ENCODE data around the gene RNFT1. TPM values are rescaled to one million over a fixed set of nuclear protein-coding genes. Genes with fewer than 3 reads are reported as not detected.
"Not testable (repeated sequence)": the region's sequence is repeated elsewhere in the genome, so short reads cannot be mapped to it uniquely, and the experiment has no call there.

RNFT1 gene
- total RNA-seq, 1 experiment from 2014 or later, result 4.0 TPM

DNA sequence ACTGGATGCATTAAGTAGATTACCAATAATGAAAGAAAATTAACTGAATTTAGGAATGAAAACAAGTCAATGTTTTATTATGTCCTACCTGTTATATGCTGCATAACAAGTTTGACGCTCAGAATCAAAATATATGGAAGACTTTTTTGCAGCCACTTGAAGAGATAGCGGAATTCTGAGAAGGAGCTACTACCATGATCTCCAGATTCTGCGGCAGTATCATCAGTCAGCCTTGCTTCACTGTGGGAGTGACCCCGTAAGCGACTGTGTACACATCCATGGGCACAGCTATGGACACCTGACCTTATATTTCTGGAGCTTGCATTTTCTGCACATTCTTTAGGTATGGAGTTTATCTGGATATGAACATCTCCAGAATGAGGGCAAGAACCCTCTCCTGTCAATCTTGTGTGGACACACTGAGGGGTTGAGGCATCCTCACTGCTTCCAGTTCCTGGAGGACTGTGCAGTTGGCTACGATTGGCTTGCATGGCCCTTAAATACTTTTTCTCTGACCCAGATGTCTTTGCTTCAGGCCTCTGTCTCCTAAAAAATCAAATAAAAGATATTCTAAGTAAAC lies 1.7 kb downstream of the RNFT1 start:
- ChIA-PET CTCF (no interaction called here), POLR2A (no interaction called here)
- DNase-seq (ENCODE audit: low spot score) (no peak), ATAC-seq (no peak)
- H3K36me3 Mint-ChIP-seq, result no peaks in the 10 kb centered on the region
- H3K4me3 Mint-ChIP-seq, result peak overlapping the region; percentile 79; the same call in 1 of the 2 replicates
- H3K9me3 Mint-ChIP-seq, result no peaks in the 10 kb centered on the region
- no peak overlapping the region for H3K27ac Mint-ChIP-seq
- peaks cover 11% of the 10 kb centered on the region for H3K4me1 Mint-ChIP-seq
- peaks cover 25% of the 10 kb centered on the region for H3K27me3 Mint-ChIP-seq (ENCODE audit: low read depth)
- TF ChIP-seq ATF1 (CRISPR knock-in tag; IDR thresholded peaks at IDR 0.05) (no peak), GTF2I (CRISPR knock-in tag; conservative IDR thresholded peaks at IDR 0.05) (no peak)
- TF ChIP-seq, protein P1, sequence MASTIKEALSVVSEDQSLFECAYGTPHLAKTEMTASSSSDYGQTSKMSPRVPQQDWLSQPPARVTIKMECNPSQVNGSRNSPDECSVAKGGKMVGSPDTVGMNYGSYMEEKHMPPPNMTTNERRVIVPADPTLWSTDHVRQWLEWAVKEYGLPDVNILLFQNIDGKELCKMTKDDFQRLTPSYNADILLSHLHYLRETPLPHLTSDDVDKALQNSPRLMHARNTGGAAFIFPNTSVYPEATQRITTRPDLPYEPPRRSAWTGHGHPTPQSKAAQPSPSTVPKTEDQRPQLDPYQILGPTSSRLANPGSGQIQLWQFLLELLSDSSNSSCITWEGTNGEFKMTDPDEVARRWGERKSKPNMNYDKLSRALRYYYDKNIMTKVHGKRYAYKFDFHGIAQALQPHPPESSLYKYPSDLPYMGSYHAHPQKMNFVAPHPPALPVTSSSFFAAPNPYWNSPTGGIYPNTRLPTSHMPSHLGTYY (CRISPR knock-in tag; IDR thresholded peaks at IDR 0.05), result no peak
- TF ChIP-seq, protein P2, sequence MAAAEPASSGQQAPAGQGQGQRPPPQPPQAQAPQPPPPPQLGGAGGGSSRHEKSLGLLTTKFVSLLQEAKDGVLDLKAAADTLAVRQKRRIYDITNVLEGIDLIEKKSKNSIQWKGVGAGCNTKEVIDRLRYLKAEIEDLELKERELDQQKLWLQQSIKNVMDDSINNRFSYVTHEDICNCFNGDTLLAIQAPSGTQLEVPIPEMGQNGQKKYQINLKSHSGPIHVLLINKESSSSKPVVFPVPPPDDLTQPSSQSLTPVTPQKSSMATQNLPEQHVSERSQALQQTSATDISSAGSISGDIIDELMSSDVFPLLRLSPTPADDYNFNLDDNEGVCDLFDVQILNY (CRISPR knock-in tag; IDR thresholded peaks at IDR 0.05), result no peak
- TF ChIP-seq, protein P3, sequence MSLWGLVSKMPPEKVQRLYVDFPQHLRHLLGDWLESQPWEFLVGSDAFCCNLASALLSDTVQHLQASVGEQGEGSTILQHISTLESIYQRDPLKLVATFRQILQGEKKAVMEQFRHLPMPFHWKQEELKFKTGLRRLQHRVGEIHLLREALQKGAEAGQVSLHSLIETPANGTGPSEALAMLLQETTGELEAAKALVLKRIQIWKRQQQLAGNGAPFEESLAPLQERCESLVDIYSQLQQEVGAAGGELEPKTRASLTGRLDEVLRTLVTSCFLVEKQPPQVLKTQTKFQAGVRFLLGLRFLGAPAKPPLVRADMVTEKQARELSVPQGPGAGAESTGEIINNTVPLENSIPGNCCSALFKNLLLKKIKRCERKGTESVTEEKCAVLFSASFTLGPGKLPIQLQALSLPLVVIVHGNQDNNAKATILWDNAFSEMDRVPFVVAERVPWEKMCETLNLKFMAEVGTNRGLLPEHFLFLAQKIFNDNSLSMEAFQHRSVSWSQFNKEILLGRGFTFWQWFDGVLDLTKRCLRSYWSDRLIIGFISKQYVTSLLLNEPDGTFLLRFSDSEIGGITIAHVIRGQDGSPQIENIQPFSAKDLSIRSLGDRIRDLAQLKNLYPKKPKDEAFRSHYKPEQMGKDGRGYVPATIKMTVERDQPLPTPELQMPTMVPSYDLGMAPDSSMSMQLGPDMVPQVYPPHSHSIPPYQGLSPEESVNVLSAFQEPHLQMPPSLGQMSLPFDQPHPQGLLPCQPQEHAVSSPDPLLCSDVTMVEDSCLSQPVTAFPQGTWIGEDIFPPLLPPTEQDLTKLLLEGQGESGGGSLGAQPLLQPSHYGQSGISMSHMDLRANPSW (CRISPR knock-in tag; conservative IDR thresholded peaks at IDR 0.05; ENCODE audit: low read depth), result no peak
- TF ChIP-seq, protein P4, sequence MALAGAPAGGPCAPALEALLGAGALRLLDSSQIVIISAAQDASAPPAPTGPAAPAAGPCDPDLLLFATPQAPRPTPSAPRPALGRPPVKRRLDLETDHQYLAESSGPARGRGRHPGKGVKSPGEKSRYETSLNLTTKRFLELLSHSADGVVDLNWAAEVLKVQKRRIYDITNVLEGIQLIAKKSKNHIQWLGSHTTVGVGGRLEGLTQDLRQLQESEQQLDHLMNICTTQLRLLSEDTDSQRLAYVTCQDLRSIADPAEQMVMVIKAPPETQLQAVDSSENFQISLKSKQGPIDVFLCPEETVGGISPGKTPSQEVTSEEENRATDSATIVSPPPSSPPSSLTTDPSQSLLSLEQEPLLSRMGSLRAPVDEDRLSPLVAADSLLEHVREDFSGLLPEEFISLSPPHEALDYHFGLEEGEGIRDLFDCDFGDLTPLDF (CRISPR knock-in tag; IDR thresholded peaks at IDR 0.05), result no peak
- TF ChIP-seq, protein P5, sequence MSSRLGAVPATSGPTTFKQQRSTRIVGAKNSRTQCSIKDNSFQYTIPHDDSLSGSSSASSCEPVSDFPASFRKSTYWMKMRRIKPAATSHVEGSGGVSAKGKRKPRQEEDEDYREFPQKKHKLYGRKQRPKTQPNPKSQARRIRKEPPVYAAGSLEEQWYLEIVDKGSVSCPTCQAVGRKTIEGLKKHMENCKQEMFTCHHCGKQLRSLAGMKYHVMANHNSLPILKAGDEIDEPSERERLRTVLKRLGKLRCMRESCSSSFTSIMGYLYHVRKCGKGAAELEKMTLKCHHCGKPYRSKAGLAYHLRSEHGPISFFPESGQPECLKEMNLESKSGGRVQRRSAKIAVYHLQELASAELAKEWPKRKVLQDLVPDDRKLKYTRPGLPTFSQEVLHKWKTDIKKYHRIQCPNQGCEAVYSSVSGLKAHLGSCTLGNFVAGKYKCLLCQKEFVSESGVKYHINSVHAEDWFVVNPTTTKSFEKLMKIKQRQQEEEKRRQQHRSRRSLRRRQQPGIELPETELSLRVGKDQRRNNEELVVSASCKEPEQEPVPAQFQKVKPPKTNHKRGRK (CRISPR knock-in tag; IDR thresholded peaks at IDR 0.05; ENCODE audit: borderline replicate concordance), result no peak

DNA sequence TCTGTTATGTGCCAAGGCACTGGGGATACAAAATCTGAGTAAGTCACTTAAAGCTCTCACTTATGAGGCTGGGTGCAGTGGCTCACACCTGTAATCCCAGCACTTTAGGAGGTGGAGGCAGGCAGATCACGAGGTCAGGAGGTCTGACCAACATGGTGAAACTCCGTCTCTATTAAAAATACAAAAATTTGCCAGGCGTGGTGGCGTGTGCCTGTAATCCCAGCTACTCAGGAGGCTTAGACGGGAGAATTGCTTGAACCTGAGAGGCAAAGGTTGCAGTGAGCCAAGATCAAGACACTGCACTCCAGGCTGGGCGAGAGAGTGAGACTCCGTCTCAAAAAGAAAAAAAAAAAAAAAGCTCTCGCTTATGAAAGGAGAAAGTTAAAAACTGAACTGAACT lies 5.0 kb downstream of the RNFT1 start:
- POLR2A ChIA-PET; H3K9me3 Mint-ChIP-seq; H3K4me3 Mint-ChIP-seq; H3K27ac Mint-ChIP-seq; DNase-seq (ENCODE audit: low spot score); H3K36me3 Mint-ChIP-seq; H3K4me1 Mint-ChIP-seq; ATAC-seq: not testable (repeated sequence)
- H3K27me3 Mint-ChIP-seq (ENCODE audit: low read depth), result peaks cover 22% of the 10 kb centered on the region
- CTCF ChIA-PET, result interaction anchor here (0.6 kb wide), 1 partner anchor 22 kb away, joined by 5 read pairs; no protein-coding TSS in a partner anchor

DNA sequence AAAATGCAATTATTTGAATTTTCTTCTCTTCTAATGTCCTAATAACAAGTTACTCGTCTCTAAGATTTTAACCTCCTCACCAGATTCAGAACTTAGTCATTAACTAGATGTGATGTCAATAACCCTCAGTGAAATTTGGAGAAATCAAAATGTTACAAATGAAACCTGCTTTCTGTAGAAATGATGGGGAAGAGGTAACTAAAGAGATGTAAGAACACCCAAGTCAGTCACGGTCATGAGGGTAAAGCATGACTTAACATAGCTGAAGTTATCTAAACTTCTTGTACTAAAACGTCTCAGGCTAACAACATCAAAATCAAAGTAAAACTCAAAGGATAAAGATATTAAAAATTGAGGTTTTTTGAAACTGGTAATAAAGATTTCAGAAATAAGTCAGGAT lies 9.7 kb downstream of the RNFT1 start:
- peak overlapping the region; percentile 27; the same call in 1 of the 2 replicates for H3K27ac Mint-ChIP-seq
- ATAC-seq, result no peak
- no peak overlapping the region for H3K4me3 Mint-ChIP-seq
- POLR2A ChIA-PET, result no interaction called here
- no peaks in the 10 kb centered on the region for H3K36me3 Mint-ChIP-seq
- no peaks in the 10 kb centered on the region for H3K9me3 Mint-ChIP-seq
- CTCF ChIA-PET, result no interaction called here
- TF ChIP-seq GTF2I (CRISPR knock-in tag; conservative IDR thresholded peaks at IDR 0.05), result no peak
- TF ChIP-seq TEAD4 (CRISPR knock-in tag; IDR thresholded peaks at IDR 0.05), result no peak
- TF ChIP-seq CBFB (CRISPR knock-in tag; IDR thresholded peaks at IDR 0.05; ENCODE audit: low read depth), result no peak
- TF ChIP-seq, protein P6, sequence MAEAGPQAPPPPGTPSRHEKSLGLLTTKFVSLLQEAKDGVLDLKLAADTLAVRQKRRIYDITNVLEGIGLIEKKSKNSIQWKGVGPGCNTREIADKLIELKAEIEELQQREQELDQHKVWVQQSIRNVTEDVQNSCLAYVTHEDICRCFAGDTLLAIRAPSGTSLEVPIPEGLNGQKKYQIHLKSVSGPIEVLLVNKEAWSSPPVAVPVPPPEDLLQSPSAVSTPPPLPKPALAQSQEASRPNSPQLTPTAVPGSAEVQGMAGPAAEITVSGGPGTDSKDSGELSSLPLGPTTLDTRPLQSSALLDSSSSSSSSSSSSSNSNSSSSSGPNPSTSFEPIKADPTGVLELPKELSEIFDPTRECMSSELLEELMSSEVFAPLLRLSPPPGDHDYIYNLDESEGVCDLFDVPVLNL (CRISPR knock-in tag; IDR thresholded peaks at IDR 0.05; ENCODE audit: borderline replicate concordance, low read depth), result no peak
- TF ChIP-seq, protein P7, sequence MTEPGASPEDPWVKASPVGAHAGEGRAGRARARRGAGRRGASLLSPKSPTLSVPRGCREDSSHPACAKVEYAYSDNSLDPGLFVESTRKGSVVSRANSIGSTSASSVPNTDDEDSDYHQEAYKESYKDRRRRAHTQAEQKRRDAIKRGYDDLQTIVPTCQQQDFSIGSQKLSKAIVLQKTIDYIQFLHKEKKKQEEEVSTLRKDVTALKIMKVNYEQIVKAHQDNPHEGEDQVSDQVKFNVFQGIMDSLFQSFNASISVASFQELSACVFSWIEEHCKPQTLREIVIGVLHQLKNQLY (CRISPR knock-in tag; IDR thresholded peaks at IDR 0.05), result no peak
- TF ChIP-seq, protein P8, sequence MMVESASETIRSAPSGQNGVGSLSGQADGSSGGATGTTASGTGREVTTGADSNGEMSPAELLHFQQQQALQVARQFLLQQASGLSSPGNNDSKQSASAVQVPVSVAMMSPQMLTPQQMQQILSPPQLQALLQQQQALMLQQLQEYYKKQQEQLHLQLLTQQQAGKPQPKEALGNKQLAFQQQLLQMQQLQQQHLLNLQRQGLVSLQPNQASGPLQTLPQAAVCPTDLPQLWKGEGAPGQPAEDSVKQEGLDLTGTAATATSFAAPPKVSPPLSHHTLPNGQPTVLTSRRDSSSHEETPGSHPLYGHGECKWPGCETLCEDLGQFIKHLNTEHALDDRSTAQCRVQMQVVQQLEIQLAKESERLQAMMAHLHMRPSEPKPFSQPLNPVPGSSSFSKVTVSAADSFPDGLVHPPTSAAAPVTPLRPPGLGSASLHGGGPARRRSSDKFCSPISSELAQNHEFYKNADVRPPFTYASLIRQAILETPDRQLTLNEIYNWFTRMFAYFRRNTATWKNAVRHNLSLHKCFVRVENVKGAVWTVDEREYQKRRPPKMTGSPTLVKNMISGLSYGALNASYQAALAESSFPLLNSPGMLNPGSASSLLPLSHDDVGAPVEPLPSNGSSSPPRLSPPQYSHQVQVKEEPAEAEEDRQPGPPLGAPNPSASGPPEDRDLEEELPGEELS (CRISPR knock-in tag; IDR thresholded peaks at IDR 0.05), result no peak
- no peaks in the 10 kb centered on the region for H3K4me1 Mint-ChIP-seq
- no peak for DNase-seq (ENCODE audit: low spot score)
- no peaks in the 10 kb centered on the region for H3K27me3 Mint-ChIP-seq (ENCODE audit: low read depth)

All from WTC11 (cell line).